T-cell (primary cell): ENCODE data around the gene GALNT10. TPM values are rescaled to one million over a fixed set of nuclear protein-coding genes. Genes with fewer than 3 reads are reported as not detected.

Experiments used
- ATAC-seq, 4 experiments: fragments of 200-7000 bp in 3 of 4; fragments of 150-1000 bp in 1 of 4; cut with Tn5 transposase; replicated peaks in 1 of 4; 1 replicate in 3 of 4; 2 replicates in 1 of 4; pipeline ENCODE4 v1.10.0; 2021; ENCODE audit warnings: moderate library complexity in 3 of 4, mild to moderate bottlenecking in 2 of 4, moderate number of reproducible peaks in 1 of 4
- CTCF ChIA-PET, 2 donors: fragments of 300-600 bp; sonication (Branson Sonifier 250); formaldehyde crosslinking; loops; one replicate each; lab custom pipeline; 2022; ENCODE audit warnings: antibody characterized with exemption in 2 of 2; lab: Charles Lee
- POLR2A ChIA-PET, 2 donors: fragments of 300-600 bp; sonication (Branson Sonifier 250); formaldehyde crosslinking; loops; one replicate each; lab custom pipeline; 2022; ENCODE audit warnings: antibody characterized with exemption in 2 of 2; lab: Charles Lee
- DNase-seq, 35 experiments: peaks; one replicate each; pipeline versions ENCODE4 v3.0.0 to v3.0.0-alpha.2; 2013 to 2023
- H3K27ac ChIP-seq: one replicate; pipeline ENCODE4 v1.5.1; 2013; ENCODE audit warnings: low read length
- H3K27me3 ChIP-seq, 2 experiments: replicated peaks in 1 of 2; 1 replicate in 1 of 2; 2 replicates in 1 of 2; pipeline versions ENCODE4 v1.6.1 to v1.7.0; 2013; ENCODE audit warnings: low read length in 1 of 2, mixed read lengths in 1 of 2; ENCODE audit not compliant: control insufficient read depth in 2 of 2, insufficient read depth in 2 of 2; ENCODE audit errors: extremely low read depth in 1 of 2
- H3K36me3 ChIP-seq, 2 donors: 1 replicate in 1 of 2; 2 replicates in 1 of 2; pipeline versions ENCODE4 v1.6.1 to v1.7.0; 2013; ENCODE audit warnings: low read length in 1 of 2; ENCODE audit not compliant: control insufficient read depth in 2 of 2, insufficient read depth in 1 of 2; ENCODE audit errors: extremely low read depth in 1 of 2
- H3K4me1 ChIP-seq, 2 experiments: 1 replicate in 1 of 2; 2 replicates in 1 of 2; pipeline versions ENCODE4 v1.6.1 to v1.7.0; 2013; ENCODE audit warnings: low read length in 2 of 2, mixed read lengths in 1 of 2; ENCODE audit not compliant: insufficient read depth in 2 of 2, control insufficient read depth in 1 of 2; ENCODE audit errors: extremely low read depth in 1 of 2
- H3K4me3 ChIP-seq, 2 donors: 1 replicate in 1 of 2; 2 replicates in 1 of 2; pipeline versions ENCODE4 v1.5.1 to v1.7.0; 2013; ENCODE audit warnings: mild to moderate bottlenecking in 2 of 2, low read length in 1 of 2, moderate library complexity in 1 of 2; ENCODE audit not compliant: control insufficient read depth in 1 of 2; ENCODE audit errors: extremely low read depth in 1 of 2
- H3K9me3 ChIP-seq: 2 replicates; pipeline ENCODE4 v1.7.0; 2013
- H3K27ac Mint-ChIP-seq, 2 donors: one replicate each; pipeline ENCODE4 v1.8.0; 2020 to 2021; ENCODE audit warnings: mild to moderate bottlenecking in 2 of 2, mixed read lengths in 2 of 2
- H3K27me3 Mint-ChIP-seq, 2 donors: one replicate each; pipeline ENCODE4 v1.8.0; 2021 to 2022; ENCODE audit warnings: mixed read lengths in 2 of 2
- H3K36me3 Mint-ChIP-seq: one replicate; pipeline ENCODE4 v1.8.0; 2021; ENCODE audit warnings: mixed read lengths
- H3K4me1 Mint-ChIP-seq, 3 donors: one replicate each; pipeline ENCODE4 v1.8.0; 2020 to 2022; ENCODE audit warnings: mixed read lengths in 3 of 3, mild to moderate bottlenecking in 1 of 3
- H3K4me3 Mint-ChIP-seq, 3 donors: one replicate each; pipeline ENCODE4 v1.8.0; 2020 to 2022; ENCODE audit warnings: mild to moderate bottlenecking in 3 of 3, mixed read lengths in 3 of 3, moderate library complexity in 3 of 3
- H3K9me3 Mint-ChIP-seq, 3 donors: one replicate each; pipeline ENCODE4 v1.8.0; 2020 to 2022; ENCODE audit warnings: mixed read lengths in 3 of 3
- WGBS: methylation state at CpG from one replicate; pipeline ENCODE4 v1.1.5; 2013; ENCODE audit warnings: missing lambda C conversion rate; ENCODE audit not compliant: insufficient coverage; 5-methylcytosine and 5-hydroxymethylcytosine counted together
- total RNA-seq, 35 experiments: library from RNA in 6 of 35; stranded (reverse) in 6 of 35; fragments of 120-200 nt in 1 of 35; gene quantifications; one replicate each; pipeline versions ENCODE4 v1.2.1 to v1.2.4 and lab custom pipeline; 2013 to 2026

GALNT10 gene
- total RNA-seq, 5 donors from 2014 or later (not counting 1 experiment from before 2014, with no cell fraction given) = 26.9 to 62.7 (median 40.8) TPM

GRCh38 chr5:154442801-154443200, 252.3 kb downstream of the GALNT10 start:
- Mint-ChIP-seq H3K4me3 (no peak overlapping the region), H3K27ac (no peak overlapping the region), H3K27me3 (no peaks in the 10 kb centered on the region), H3K4me1 (peaks cover 38 to 40% (median 40%) of the 10 kb centered on the region in 3 donors), H3K9me3 (no peaks in the 10 kb centered on the region), H3K36me3 (peaks cover 40% of the 10 kb centered on the region)
- DNase-seq (no peak), ATAC-seq (no peak)
- Histone ChIP-seq H3K4me3 (no peak overlapping the region), H3K27ac (no peak overlapping the region), H3K9me3 (no peaks in the 10 kb centered on the region), H3K36me3 (peaks cover 5 to 38% of the 10 kb centered on the region in 2 donors), H3K27me3 (no peaks in the 10 kb centered on the region), H3K4me1 (peaks cover 11 to 18% of the 10 kb centered on the region in 2 experiments)
- ChIA-PET POLR2A (no interaction called here), CTCF (no interaction called here)
- no CpG with 5 or more reads among the region's 1 CpG for WGBS

DNA sequence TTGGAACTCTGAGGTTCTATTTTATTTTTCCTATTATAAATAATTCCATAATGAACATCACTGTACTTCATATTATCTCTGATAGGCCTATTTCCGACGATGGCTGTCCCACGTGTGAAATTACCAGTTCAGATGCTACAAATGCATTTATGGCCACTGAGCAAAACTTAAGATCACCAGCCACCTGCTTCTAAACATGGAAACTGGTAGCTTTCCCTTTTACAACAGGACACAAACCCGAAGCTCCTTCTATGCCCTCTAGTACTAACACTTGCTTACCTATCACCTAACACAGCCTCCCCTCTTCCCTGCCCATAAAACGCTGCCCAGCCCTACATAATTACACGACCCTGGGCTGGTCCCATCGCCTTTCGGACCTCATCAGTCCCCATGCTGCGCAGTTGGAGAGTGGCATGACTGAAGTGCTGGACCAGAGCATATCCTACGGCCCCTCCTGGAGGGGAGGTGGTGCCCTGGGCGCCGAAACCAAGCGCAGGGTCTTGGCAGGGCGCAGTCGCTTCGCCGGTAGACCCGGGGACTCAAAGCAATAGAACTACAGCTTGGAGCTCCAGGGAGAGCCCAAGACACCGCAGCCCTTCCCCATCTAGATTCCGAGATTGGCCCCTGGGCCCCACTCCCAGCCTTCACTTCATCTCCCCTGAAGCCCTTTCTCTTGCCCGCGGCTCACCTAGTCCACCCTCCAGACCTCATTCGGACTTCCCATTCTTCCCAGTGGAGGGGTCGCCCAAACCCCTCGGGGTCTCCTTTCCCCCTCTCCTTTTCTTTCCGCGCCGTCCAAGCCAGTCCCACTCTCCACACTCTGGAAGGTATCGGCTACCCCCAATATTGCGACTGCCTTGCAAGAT, 254.3 kb downstream of the GALNT10 start:
- H3K27me3 ChIP-seq = no peaks in the 10 kb centered on the region
- 9% methylated on average over 30 of the region's 30 CpGs for WGBS
- H3K4me1 ChIP-seq = peaks cover 22 to 34% of the 10 kb centered on the region in 2 experiments
- POLR2A ChIA-PET = interaction anchor here in 1 of 2 donors (1.0 kb wide), 1 partner anchor 406 kb away, joined by 3 read pairs; the partner anchor contains the start of genes FAM114A2 and MFAP3
- Mint-ChIP-seq H3K27me3 (no peaks in the 10 kb centered on the region), H3K9me3 (no peaks in the 10 kb centered on the region), H3K36me3 (peaks cover 23% of the 10 kb centered on the region), H3K4me1 (peaks cover 56 to 60% (median 58%) of the 10 kb centered on the region in 3 donors), H3K4me3 (peak overlapping the region; percentile 98 to 100 (median 99)), H3K27ac (peak overlapping the region; percentile 90 to 94)
- CTCF ChIA-PET = no interaction called here
- no peak for ATAC-seq
- DNase-seq = peak in 11 of 35 experiments; percentile 1 to 27 (median 8)
- H3K36me3 ChIP-seq = peaks cover 0 to 29% of the 10 kb centered on the region in 2 donors
- H3K27ac ChIP-seq = peak overlapping the region; percentile 56
- H3K9me3 ChIP-seq = no peaks in the 10 kb centered on the region
- peak overlapping the region; percentile 95 to 98 for H3K4me3 ChIP-seq

DNA sequence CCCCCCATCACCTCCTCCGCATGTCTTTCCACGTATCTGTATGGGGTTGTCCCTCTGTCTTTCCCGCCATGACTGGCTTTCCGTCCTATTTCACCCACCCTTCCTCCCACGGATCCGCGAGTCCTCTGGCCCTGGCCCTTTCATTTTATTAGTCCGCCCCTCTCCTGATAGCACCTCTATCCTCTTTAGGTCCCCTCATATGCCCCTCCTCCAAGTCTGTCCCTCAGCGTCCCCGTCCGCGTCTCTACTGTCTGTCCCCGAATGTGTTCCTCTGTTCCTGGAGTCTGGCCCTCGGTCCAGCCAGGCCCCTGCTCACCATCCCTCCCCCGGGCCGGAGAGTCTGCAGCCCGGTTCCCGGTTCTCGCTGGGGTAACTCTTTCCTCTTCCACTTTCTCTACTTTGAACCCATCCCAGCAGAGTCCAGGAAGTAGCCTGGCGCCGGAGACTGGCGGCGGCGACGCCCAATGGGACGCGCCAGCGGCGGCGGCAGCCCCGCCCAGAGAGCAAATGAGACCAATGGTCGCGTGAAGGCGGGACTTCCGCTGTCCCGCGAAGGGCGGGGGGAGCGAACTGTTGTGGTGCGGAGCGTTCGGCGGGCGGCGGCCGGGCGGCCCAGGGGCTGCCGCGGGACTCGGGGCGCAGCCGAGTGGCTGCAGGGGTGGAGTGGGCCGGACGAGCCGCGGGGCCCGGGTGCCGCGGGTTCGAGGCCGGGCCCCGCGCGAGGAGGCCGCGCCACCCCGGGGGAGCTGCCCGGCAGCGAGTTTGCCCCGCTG, 255.1 kb downstream of the GALNT10 start, which contains the start of gene SAP30L:
Gene SAP30L (plus strand): TSS at position 576 of the 773 bp plus-strand sequence. CDS start 608 bp downstream, outside the sequence.
- ChIA-PET CTCF (no interaction called here), POLR2A (no interaction called here)
- WGBS = under 1% methylated on average over 68 of the region's 70 CpGs
- peaks cover 64 to 68% (median 66%) of the 10 kb centered on the region in 3 donors for H3K4me1 Mint-ChIP-seq
- peak within 1 kb of the TSS; percentile 56 for H3K27ac ChIP-seq
- H3K9me3 Mint-ChIP-seq = no peaks in the 10 kb centered on the region
- H3K36me3 ChIP-seq = peaks cover 0 to 28% of the 10 kb centered on the region in 2 donors
- H3K36me3 Mint-ChIP-seq = peaks cover 24% of the 10 kb centered on the region
- H3K4me3 ChIP-seq = peak within 1 kb of the TSS; percentile 95 to 98
- H3K4me3 Mint-ChIP-seq = peak within 1 kb of the TSS; percentile 98 to 100 (median 99)
- H3K27me3 Mint-ChIP-seq = no peaks in the 10 kb centered on the region
- DNase-seq = peak; percentile 86 to 99 (median 94)
- peak within 1 kb of the TSS; percentile 90 to 94 for H3K27ac Mint-ChIP-seq
- ATAC-seq = peak; percentile 94 to 96 (median 95)
- no peaks in the 10 kb centered on the region for H3K27me3 ChIP-seq
- no peaks in the 10 kb centered on the region for H3K9me3 ChIP-seq
- H3K4me1 ChIP-seq = peaks cover 22 to 34% of the 10 kb centered on the region in 2 experiments

- Mint-ChIP-seq H3K36me3 (peaks cover 26% of the 10 kb centered on the region), H3K4me3 (peak overlapping the region; percentile 90 to 99 (median 90)), H3K27ac (peak overlapping the region; percentile 82 to 86), H3K9me3 (no peaks in the 10 kb centered on the region), H3K4me1 (peaks cover 61 to 67% (median 66%) of the 10 kb centered on the region in 3 donors), H3K27me3 (no peaks in the 10 kb centered on the region)
- H3K27me3 ChIP-seq = no peaks in the 10 kb centered on the region
- peak overlapping the region; percentile 65 to 95 for H3K4me3 ChIP-seq
- H3K36me3 ChIP-seq = peaks cover 0 to 28% of the 10 kb centered on the region in 2 donors
- under 1% methylated on average over 87 of the region's 87 CpGs for WGBS
- peak; percentile 15 to 27 (median 16) for ATAC-seq
- DNase-seq = peak in 27 of 35 experiments; percentile 2 to 56 (median 23)
- POLR2A ChIA-PET = no interaction called here
- H3K4me1 ChIP-seq = peaks cover 22 to 34% of the 10 kb centered on the region in 2 experiments
- CTCF ChIA-PET = no interaction called here
- no peaks in the 10 kb centered on the region for H3K9me3 ChIP-seq
- peak overlapping the region; percentile 43 for H3K27ac ChIP-seq
Observed at GRCh38 chr5:154446195-154447088, 255.9 kb downstream of the GALNT10 start.

DNA sequence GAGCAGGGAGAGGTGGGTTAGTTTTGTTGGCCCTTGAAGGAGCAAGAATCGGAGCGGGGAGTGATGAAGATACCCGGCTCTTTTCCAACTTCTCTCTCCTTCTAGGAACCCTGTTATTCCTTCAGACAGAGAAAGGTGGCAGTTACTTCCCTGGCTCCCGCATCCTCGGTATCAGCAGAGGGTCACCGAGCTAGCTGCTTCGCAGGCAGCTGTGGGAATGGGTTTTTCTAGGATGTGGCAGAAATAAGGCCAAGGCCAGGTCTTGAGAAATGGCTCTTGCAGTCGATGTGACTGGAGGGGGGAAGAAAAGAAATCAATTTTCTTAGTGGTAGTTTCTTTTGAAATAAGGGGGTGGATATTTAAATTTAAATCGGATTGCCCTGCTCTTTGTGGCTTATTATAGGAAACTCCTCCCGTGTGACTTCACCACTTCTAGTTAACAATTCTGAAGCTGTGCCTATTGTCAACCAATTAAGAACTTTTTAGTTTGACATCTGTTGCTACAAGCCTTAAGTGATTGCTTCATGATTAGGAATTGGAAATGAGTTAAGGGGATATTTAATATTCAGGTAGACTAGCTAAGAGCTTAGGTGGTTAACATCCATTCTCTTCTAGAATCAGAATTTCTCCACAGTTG, 256.7 kb downstream of the GALNT10 start:
- ChIA-PET POLR2A (no interaction called here), CTCF (interaction anchor here in 1 of 2 donors (1.4 kb wide), 1 partner anchor 19 kb away, joined by 10 read pairs; no protein-coding TSS in a partner anchor)
- ATAC-seq (no peak), DNase-seq (peak in 1 of 35 experiments; percentile 36)
- Mint-ChIP-seq H3K27me3 (no peaks in the 10 kb centered on the region), H3K36me3 (peaks cover 23% of the 10 kb centered on the region), H3K27ac (peak overlapping the region; percentile 82 to 86), H3K4me1 (peaks cover 53 to 62% (median 59%) of the 10 kb centered on the region in 3 donors), H3K9me3 (no peaks in the 10 kb centered on the region), H3K4me3 (peak overlapping the region; percentile 82 to 90 (median 90))
- H3K4me1 ChIP-seq = peaks cover 22 to 34% of the 10 kb centered on the region in 2 experiments
- WGBS = 23% methylated on average over 4 of the region's 10 CpGs
- peak overlapping the region; percentile 43 for H3K27ac ChIP-seq
- H3K9me3 ChIP-seq = no peaks in the 10 kb centered on the region
- peak overlapping the region; percentile 65 to 95 for H3K4me3 ChIP-seq
- H3K36me3 ChIP-seq = peaks cover 0 to 27% of the 10 kb centered on the region in 2 donors
- H3K27me3 ChIP-seq = no peaks in the 10 kb centered on the region
